ENCODE data around the gene AADACL3.
"Not testable (repeated sequence)": the region's sequence is repeated elsewhere in the genome, so short reads cannot be mapped to it uniquely, and the experiment has no call there.

Gene AADACL3

DNA sequence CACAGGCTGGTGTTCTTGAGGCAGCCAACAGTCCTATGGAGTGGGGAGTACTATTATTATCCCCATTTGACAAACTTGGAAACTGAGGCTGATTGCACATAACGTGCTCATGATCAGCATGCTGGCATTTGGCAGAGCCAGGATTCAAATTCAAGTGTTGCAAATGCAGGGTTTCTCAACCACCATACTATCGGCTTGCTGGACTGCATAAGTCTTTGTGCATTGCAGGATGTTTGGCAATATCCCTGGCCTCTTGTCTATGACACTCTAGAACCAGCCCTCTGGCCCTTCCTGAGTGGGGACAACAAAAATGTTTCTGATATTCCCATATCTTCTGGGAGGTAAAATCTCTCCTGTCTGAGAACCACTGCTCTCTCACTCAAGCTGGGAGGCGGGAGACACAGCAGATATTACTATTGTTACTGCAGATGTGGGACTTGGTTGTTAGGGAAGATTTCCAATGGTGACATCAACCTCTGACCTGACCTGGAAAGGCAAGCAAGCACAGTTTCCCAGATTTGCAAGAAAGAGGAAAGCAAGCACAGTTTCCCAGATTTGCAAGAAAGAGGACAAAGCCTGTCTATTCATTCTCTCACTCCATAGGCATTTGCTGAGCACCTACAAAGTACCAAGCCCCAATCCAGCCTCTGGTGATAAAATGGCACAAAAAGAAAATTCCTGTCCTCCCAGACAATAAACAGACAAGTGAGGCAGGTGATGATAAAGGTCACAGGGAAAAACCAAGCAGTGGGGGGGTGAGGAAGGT is 1.0 kb upstream of the AADACL3 start:
- DNase-seq (ENCODE audit: extremely low spot score): no peak
- TF ChIP-seq, protein P1, sequence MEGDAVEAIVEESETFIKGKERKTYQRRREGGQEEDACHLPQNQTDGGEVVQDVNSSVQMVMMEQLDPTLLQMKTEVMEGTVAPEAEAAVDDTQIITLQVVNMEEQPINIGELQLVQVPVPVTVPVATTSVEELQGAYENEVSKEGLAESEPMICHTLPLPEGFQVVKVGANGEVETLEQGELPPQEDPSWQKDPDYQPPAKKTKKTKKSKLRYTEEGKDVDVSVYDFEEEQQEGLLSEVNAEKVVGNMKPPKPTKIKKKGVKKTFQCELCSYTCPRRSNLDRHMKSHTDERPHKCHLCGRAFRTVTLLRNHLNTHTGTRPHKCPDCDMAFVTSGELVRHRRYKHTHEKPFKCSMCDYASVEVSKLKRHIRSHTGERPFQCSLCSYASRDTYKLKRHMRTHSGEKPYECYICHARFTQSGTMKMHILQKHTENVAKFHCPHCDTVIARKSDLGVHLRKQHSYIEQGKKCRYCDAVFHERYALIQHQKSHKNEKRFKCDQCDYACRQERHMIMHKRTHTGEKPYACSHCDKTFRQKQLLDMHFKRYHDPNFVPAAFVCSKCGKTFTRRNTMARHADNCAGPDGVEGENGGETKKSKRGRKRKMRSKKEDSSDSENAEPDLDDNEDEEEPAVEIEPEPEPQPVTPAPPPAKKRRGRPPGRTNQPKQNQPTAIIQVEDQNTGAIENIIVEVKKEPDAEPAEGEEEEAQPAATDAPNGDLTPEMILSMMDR (IDR thresholded peaks at IDR 0.05; ENCODE audit: control extremely low read depth, extremely low read depth, low read depth, missing control alignments): no peak
- ChIA-PET POLR2A (no interaction called here), CTCF (no interaction called here)

DNA sequence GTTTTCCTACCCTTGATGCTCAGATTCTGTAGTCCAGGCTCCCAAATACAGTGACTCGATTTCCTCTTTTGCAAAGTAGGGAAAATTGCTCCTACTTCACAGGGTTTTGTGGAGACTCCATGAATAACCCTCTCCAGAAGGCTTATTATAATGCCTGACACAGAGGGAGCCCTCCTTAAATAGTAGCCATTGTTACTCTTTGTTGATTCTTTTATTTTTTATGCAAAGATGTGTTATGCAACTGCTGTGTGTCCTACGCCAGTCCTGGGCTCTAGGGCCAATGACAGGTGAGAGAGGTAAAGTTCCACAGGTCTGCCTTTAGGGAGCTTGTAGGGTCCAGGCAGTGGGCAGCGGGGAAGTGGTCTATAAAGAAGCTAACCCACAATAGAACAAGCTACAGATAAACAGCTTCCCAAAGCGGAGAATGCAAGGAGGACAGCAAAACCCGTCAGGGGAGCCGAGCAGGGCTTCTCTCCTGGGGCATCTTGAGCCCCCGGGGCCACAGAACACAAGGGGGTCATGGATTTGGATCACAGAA is 1.5 kb downstream of the AADACL3 start:
- ChIA-PET POLR2A (no interaction called here), CTCF (no interaction called here)
- TF ChIP-seq, protein P1 (IDR thresholded peaks at IDR 0.05; ENCODE audit: control extremely low read depth, extremely low read depth, low read depth, missing control alignments): no peak
- no peak for DNase-seq (ENCODE audit: extremely low spot score)

DNA sequence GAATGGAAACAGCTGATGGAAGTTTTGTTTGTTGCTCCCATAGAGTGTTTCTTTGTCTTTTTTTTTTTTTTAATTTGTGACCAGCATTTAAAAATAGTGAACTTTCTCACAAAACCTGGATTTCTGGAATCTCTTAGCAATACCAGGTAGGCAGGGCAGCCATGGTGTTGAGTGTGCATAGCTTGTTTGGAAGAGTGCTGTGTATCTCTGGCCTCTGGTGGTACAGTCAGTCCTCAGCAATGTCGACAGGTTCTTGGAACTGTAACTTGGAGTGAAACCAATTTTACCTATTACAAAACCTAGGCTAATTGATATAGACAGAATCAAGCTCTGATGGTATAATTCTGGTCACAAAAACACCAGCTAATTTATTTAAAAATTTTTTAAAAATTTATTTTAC is 6.7 kb downstream of the AADACL3 start:
- TF ChIP-seq, protein P1 (IDR thresholded peaks at IDR 0.05; ENCODE audit: control extremely low read depth, extremely low read depth, low read depth, missing control alignments): no peak
- no peak for DNase-seq (ENCODE audit: extremely low spot score)
- ChIA-PET CTCF (interaction anchor here (0.7 kb wide), 1 partner anchor 23 kb away, joined by 3 read pairs; no protein-coding TSS in a partner anchor), POLR2A (interaction anchor here (0.7 kb wide), 1 partner anchor 131 kb away, joined by 4 read pairs; no protein-coding TSS in a partner anchor)

DNA sequence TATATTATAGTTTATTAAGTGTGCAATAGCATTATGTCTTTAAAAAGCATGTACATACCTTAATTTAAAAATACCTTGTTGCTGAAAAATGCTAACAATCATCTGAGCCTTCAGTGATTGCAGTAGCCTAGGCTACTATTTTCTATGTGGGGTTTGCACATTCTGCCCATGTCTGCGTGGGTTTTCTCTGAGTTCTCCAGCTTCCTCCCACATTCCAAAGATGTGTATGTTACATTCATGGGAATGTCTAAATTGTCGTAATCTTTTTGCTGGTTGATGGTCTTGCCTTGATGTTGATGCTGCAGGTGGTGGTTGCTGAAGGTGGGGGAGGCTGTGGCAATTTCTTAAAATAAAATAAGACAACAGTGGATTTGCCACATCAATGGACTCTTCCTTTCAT is 12.5 kb downstream of the AADACL3 start:
- ChIA-PET POLR2A (no interaction called here), CTCF (no interaction called here)
- TF ChIP-seq, protein P1 (IDR thresholded peaks at IDR 0.05; ENCODE audit: control extremely low read depth, extremely low read depth, low read depth, missing control alignments): no peak

DNA sequence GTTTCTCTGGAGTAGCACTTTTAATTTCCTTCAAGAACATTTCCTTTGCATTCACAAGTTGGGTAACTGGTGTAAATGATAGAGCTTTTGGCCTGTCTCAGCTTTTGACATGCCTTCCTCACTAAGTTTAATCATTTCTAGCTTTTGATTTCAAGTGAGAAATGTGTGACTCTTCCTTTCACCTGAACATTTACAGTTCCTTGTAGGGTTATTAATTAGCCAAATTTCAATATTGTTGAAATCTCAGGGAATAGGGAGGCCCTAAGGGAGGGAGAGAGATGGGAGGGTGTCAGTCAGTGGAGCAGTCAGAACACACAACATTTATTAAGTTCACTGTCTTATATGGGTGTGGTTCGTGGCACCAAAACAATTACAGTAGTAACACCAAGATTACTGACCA is 14.2 kb downstream of the AADACL3 start:
- ChIA-PET POLR2A (no interaction called here), CTCF (no interaction called here)
- TF ChIP-seq, protein P1 (IDR thresholded peaks at IDR 0.05; ENCODE audit: control extremely low read depth, extremely low read depth, low read depth, missing control alignments): no peak
- DNase-seq (ENCODE audit: extremely low spot score): no peak

More for the DNA sequence above, 12.5 kb downstream of the AADACL3 start:
- no peak for DNase-seq (ENCODE audit: extremely low spot score)

DNA sequence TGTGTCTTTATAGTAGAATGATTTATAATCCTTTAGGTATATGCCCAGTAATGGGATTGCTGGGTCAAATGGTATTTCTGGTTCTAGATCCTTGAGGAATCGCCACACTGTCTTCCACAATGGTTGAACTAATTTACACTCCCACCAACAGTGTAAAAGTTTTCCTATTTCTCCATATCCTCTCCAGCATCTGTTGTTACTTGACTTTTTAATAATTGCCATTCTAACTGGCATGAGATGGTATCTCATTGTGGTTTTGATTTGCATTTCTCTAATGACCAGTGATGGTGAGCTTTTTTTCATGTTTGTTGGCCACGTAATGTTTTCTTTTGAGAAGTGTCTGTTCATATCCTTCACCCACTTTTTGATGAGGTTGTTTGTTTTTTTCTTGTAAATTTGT is 15.2 kb downstream of the AADACL3 start:
- CTCF ChIA-PET; DNase-seq (ENCODE audit: extremely low spot score); POLR2A ChIA-PET: not testable (repeated sequence)

DNA sequence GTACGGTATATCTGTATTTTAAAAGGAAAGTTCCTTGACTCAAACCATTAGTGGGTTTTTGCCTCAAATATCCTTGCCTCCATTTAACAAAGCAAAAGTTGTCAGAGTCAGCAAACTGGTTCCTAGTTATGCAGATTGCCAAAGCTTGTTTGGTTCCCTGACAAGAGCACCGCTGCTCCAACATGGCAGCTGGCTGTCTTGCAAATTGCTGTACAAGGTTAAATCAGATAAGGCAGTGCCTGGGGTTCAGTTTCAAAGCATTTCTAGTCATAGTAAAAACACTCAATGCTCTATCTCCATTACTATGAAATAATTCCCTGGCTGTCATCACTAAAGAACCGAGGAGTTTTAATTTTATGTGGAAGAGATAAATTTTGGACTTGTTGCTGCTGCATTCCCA is 18.7 kb downstream of the AADACL3 start:
- ChIA-PET POLR2A (no interaction called here), CTCF (no interaction called here)
- TF ChIP-seq, protein P1 (IDR thresholded peaks at IDR 0.05; ENCODE audit: control extremely low read depth, extremely low read depth, low read depth, missing control alignments): no peak
- no peak for DNase-seq (ENCODE audit: extremely low spot score)
